GM12875 (cell line): ENCODE results near the gene PBX1.

Experiments used
- H3K4me3 ChIP-seq: one replicate; pipeline ENCODE4 v1.5.1; 2011; ENCODE audit warnings: low read depth, low read length, control low read depth
- CTCF ChIP-seq: IDR thresholded peaks from 2 replicates; pipeline ENCODE4 v1.5.1; 2011; ENCODE audit warnings: low read depth, mild to moderate bottlenecking, control low read depth, inconsistent platforms, low read length, moderate library complexity, borderline replicate concordance; ENCODE audit not compliant: insufficient read depth

Gene PBX1

DNA sequence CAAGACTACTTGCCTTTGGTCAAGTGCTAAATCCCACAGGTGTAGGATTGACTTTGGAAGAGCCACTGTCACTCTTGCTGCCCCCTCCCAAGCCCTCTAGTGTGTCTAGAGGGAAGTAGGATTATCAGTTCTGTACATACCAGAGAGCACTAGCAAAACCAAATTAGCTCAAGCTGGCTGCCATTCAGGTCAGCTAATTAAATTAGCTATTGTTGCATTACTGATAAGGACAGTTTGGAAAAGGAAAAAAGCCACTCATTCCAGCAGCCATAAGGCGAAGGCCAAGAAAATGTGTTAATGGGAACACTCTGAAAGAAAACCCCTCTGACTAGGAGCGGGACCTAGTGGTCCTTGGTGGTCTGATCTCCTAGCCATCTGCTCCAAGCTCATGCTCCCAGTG lies 321.7 kb downstream of the PBX1 start:
- no peak for TF ChIP-seq CTCF
- H3K4me3 ChIP-seq, result no peak overlapping the region

GRCh38 chr1:164885311-164885710 lies 326.3 kb downstream of the PBX1 start:
- H3K4me3 ChIP-seq, result no peak overlapping the region
- no peak for TF ChIP-seq CTCF

DNA sequence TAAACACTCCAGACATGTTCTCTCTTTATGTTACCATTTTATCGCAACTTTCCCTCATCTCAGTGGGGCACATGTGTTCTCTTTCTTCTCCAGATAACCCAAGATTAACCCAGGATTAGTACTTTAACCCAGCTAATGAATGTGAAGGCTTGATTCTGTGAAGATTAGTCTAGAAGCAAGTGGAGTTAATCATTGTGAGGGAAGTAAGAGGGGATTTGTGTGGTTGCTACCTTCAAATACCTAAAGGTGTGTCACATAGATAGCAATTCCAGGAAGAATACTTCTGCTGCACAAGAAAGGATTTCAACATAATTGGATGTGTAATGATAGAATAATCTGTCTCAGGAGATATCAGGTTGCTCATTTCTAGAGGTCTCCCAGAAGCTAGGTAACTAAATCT lies 327.1 kb downstream of the PBX1 start:
- no peak for TF ChIP-seq CTCF
- no peak overlapping the region for H3K4me3 ChIP-seq

DNA sequence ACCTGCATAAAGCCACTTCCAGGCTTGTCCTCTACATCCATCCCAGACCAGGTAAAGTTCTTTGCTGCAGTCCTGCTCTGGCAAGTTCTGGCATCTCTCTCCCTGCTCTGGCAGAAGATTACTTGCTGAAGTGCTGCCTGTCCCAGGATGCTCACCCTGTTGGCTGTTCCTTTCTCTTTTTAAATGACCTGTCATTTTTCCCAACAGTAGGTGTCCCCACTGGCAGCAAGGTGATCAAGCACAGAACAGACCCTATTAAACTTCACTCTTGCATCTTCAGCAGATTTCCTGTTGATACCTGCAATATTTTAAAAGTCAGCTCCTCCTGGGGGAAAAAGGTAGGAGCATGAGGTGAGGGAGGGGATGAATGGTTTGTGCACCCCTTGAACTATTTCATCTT lies 332.6 kb downstream of the PBX1 start:
- H3K4me3 ChIP-seq, result no peak overlapping the region
- no peak for TF ChIP-seq CTCF

GRCh38 chr1:164895026-164895912 lies 336.3 kb downstream of the PBX1 start:
- no peak for TF ChIP-seq CTCF
- H3K4me3 ChIP-seq, result no peak overlapping the region

DNA sequence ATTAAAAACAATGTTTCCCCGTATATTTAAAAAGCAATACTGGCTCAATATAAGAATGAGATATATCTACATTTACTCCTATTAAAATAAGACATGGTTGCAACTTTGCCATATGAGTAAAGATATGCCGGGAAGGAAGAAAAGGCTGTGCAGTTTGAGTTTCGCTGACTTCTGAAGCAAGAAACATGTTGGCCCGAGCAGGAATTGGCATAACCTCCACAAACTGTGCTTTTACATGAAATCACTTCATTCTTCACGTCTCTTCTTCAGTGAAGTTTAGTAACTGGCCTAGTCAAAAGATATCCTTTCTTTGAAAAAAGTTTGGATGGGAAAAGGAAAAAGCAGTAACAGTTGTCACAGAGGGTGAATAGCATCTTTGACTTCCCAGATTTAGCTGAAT lies 342.0 kb downstream of the PBX1 start:
- TF ChIP-seq CTCF, result no peak
- no peak overlapping the region for H3K4me3 ChIP-seq
